ENCODE data around the gene SUGP1. TPM values are rescaled to one million over a fixed set of nuclear protein-coding genes. Genes with fewer than 3 reads are reported as not detected.

Gene SUGP1
- total RNA-seq, 1 experiment from 2014 or later = 73.8 TPM

GRCh38 chr19:19366434-19367396 lies 46.4 kb upstream of the SUGP1 start:
- H3K36me3 ChIP-seq (ENCODE audit: insufficient read depth, low read length, poor library complexity, severe bottlenecking) = no peaks in the 10 kb centered on the region
- ChIA-PET POLR2A (ENCODE audit: low non-redundant PET) (no interaction called here), CTCF (interaction anchor here (0.6 to 1.5 kb wide), 2 partner anchors 117 to 124 kb away, joined by 3 read pairs; no protein-coding TSS in a partner anchor)
- no TSS peak for BruUV-seq (replicated peaks)
- no peak overlapping the region for H3K4me3 ChIP-seq (ENCODE audit: low read depth, low read length, poor library complexity, severe bottlenecking)
- peak; percentile 87 for DNase-seq (ENCODE audit: low spot score)
- H3K4me1 ChIP-seq (ENCODE audit: insufficient read depth, low read length, poor library complexity, severe bottlenecking) = peaks cover 11% of the 10 kb centered on the region
- H3K27ac ChIP-seq (ENCODE audit: low read depth, low read length, poor library complexity, severe bottlenecking) = peak overlapping the region; percentile 47
- H3K9me3 ChIP-seq (ENCODE audit: low read depth, low read length, poor library complexity, severe bottlenecking) = no peaks in the 10 kb centered on the region
- H3K27me3 ChIP-seq (replicated peaks; ENCODE audit: insufficient read depth, low read depth, low read length, poor library complexity) = no peaks in the 10 kb centered on the region
- intact Hi-C loops (cut with micrococcal nuclease; ENCODE audit: unreplicated experiment) = loop anchor here (2.0 kb wide), 1 partner anchor 122 kb away; no protein-coding TSS in a partner anchor
- TF ChIP-seq CTCF (conservative IDR thresholded peaks at IDR 0.05; ENCODE audit: low read depth, low read length) (peak; percentile 92), EZH2 (IDR thresholded peaks at IDR 0.05; ENCODE audit: borderline replicate concordance, low read depth, low read length, poor library complexity, severe bottlenecking) (no peak)

- Histone ChIP-seq H3K9me3 (ENCODE audit: low read depth, low read length, poor library complexity, severe bottlenecking) (no peaks in the 10 kb centered on the region), H3K4me1 (ENCODE audit: insufficient read depth, low read length, poor library complexity, severe bottlenecking) (peaks cover 14% of the 10 kb centered on the region), H3K27me3 (replicated peaks; ENCODE audit: insufficient read depth, low read depth, low read length, poor library complexity) (no peaks in the 10 kb centered on the region), H3K4me3 (ENCODE audit: low read depth, low read length, poor library complexity, severe bottlenecking) (no peak overlapping the region), H3K36me3 (ENCODE audit: insufficient read depth, low read length, poor library complexity, severe bottlenecking) (no peaks in the 10 kb centered on the region), H3K27ac (ENCODE audit: low read depth, low read length, poor library complexity, severe bottlenecking) (no peak overlapping the region)
- intact Hi-C loops (cut with micrococcal nuclease; ENCODE audit: unreplicated experiment) = no loop called here
- no peak for TF ChIP-seq EZH2 (IDR thresholded peaks at IDR 0.05; ENCODE audit: borderline replicate concordance, low read depth, low read length, poor library complexity, severe bottlenecking)
- TF ChIP-seq CTCF (conservative IDR thresholded peaks at IDR 0.05; ENCODE audit: low read depth, low read length) = no peak
- CTCF ChIA-PET = interaction anchor here (0.6 to 0.8 kb wide), 2 partner anchors 16 to 699 kb away, joined by 4 to 13 read pairs; no protein-coding TSS in a partner anchor
- BruUV-seq (replicated peaks) = no TSS peak
- POLR2A ChIA-PET (ENCODE audit: low non-redundant PET) = no interaction called here
- no peak for DNase-seq (ENCODE audit: low spot score)
Measured at GRCh38 chr19:19362075-19362474, 41.8 kb upstream of the SUGP1 start.

DNA sequence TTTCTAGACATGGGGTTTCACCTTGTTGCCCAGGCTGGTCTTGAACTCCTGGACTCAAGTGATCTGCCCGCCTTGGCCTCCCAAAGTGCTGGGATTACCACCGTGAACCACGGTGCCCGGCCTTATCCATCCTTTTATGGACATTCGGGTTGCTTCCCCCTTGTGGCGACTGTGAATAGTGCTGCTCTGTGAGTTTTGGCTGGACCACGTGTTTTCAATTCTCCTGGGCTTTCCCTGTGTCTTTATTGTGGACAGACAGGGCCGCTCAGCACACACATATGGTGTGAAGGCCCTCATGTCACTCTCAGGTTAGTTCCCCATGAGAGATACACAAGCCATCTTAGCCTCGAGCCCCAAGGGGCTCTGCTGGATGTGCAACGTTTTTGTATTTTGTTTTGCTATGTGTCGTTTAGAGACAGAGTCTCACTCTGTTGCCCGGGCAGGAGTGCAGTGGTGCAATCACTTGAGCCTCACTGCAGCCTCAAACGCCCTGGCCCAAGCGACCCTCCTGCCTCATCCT lies 40.8 kb upstream of the SUGP1 start:
- POLR2A ChIA-PET (ENCODE audit: low non-redundant PET) = no interaction called here
- Histone ChIP-seq H3K4me1 (ENCODE audit: insufficient read depth, low read length, poor library complexity, severe bottlenecking) (peaks cover 8% of the 10 kb centered on the region), H3K4me3 (ENCODE audit: low read depth, low read length, poor library complexity, severe bottlenecking) (no peak overlapping the region), H3K27me3 (replicated peaks; ENCODE audit: insufficient read depth, low read depth, low read length, poor library complexity) (no peaks in the 10 kb centered on the region), H3K27ac (ENCODE audit: low read depth, low read length, poor library complexity, severe bottlenecking) (no peak overlapping the region), H3K9me3 (ENCODE audit: low read depth, low read length, poor library complexity, severe bottlenecking) (no peaks in the 10 kb centered on the region), H3K36me3 (ENCODE audit: insufficient read depth, low read length, poor library complexity, severe bottlenecking) (peaks cover 3% of the 10 kb centered on the region)
- TF ChIP-seq CTCF (conservative IDR thresholded peaks at IDR 0.05; ENCODE audit: low read depth, low read length) (peak; percentile 83), EZH2 (IDR thresholded peaks at IDR 0.05; ENCODE audit: borderline replicate concordance, low read depth, low read length, poor library complexity, severe bottlenecking) (no peak)
- intact Hi-C loops (cut with micrococcal nuclease; ENCODE audit: unreplicated experiment) = no loop called here
- no TSS peak for BruUV-seq (replicated peaks)
- CTCF ChIA-PET = no interaction called here
- peak; percentile 93 for DNase-seq (ENCODE audit: low spot score)
